ENCODE results near the gene HOXB3. TPM values are rescaled to one million over a fixed set of nuclear protein-coding genes. Genes with fewer than 3 reads are reported as not detected.

HOXB3 gene
- total RNA-seq, 2 experiments from 2014 or later: 11.9 to 12.9 TPM

DNA sequence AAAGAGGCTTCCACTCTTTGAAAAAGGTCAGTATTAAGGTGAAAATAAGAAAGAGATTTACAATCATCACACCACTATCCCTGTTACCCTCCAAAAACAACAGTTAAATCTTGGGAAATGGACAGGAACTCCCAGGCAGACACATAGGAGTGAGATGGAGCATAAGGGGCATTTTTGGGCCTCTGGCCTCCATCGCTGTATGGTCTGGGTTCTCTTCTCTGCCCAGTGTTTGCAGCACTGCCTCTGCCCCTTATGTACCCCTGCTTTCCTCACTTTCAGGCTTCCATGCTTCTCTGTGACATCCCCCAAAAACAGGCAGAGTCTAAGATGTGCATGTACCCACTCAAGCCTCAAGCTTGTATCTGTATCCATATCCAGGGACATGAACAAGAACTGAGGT is 44.5 kb downstream of the HOXB3 start:
- peak overlapping the region; percentile 88 for H3K4me3 Mint-ChIP-seq
- CTCF ChIA-PET: interaction anchor here (1.6 kb wide), 1 partner anchor 48 kb away, joined by 4 read pairs; the partner anchor contains the start of gene HOXB5
- H3K36me3 Mint-ChIP-seq: peaks cover 15% of the 10 kb centered on the region
- H3K27me3 Mint-ChIP-seq: peaks cover 18% of the 10 kb centered on the region
- H3K4me1 Mint-ChIP-seq: peaks cover 42% of the 10 kb centered on the region
- peak overlapping the region; percentile 93 for H3K27ac Mint-ChIP-seq
- no peaks in the 10 kb centered on the region for H3K9me3 Mint-ChIP-seq (ENCODE audit: low read depth)
- no peak for DNase-seq
- ATAC-seq: no peak

- no peak for DNase-seq
- Mint-ChIP-seq H3K4me3 (peak within 1 kb of the TSS; percentile 88), H3K4me1 (peaks cover 46% of the 10 kb centered on the region), H3K27ac (peak within 1 kb of the TSS; percentile 93), H3K9me3 (ENCODE audit: low read depth) (no peaks in the 10 kb centered on the region), H3K27me3 (peaks cover 18% of the 10 kb centered on the region), H3K36me3 (peaks cover 12% of the 10 kb centered on the region)
- CTCF ChIA-PET: no interaction called here
- no peak for ATAC-seq
Measured at GRCh38 chr17:48545022-48545375, 45.0 kb downstream of the HOXB3 start, which contains the start of gene HOXB2. Gene HOXB2 (minus strand): TSS chr17:48545109. CDS start chr17:48544911, 198 bp downstream.

DNA sequence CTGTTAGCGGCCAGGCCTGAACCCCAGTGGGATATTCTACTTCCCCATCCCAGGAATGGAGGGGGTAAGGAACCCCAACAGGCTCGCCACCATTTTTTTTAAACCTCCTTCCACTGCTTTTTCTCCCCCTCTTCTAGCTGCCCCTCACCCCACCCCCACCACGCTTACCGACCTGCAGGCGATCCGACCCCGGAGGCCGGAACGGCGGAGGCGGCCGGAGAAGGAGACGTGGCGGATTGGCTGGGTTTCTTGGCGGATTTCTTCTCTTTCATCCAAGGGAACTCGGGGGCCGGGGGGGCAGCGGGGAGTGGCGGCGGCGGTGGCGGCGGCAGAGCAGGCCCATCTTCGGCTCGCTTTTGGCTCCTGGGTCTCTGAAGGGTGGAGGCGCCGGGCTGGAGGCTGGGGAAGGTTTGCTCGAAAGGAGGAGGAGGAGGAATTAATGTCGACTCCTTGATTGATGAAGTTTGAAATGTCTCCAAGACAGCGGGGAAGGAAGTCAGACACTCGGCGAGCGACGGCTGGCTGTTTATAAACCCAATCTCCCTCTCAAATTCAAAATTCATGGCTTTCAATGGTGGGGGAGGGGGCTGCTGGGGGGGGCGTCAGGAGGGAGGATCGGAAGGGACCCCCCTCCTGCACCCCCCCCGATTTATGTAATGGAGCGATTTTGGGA is 45.6 kb downstream of the HOXB3 start:
- Mint-ChIP-seq H3K27me3 (peaks cover 18% of the 10 kb centered on the region), H3K9me3 (ENCODE audit: low read depth) (no peaks in the 10 kb centered on the region), H3K4me1 (peaks cover 46% of the 10 kb centered on the region), H3K27ac (peak overlapping the region; percentile 93), H3K36me3 (peaks cover 10% of the 10 kb centered on the region), H3K4me3 (peak overlapping the region; percentile 88)
- DNase-seq: peak; percentile 61
- CTCF ChIA-PET: interaction anchor here (1.1 to 2.4 kb wide), 3 partner anchors 49 to 209 kb away, joined by 3 to 14 read pairs (median 4); partner anchors contain the start of gene HOXB5
- ATAC-seq: no peak

DNA sequence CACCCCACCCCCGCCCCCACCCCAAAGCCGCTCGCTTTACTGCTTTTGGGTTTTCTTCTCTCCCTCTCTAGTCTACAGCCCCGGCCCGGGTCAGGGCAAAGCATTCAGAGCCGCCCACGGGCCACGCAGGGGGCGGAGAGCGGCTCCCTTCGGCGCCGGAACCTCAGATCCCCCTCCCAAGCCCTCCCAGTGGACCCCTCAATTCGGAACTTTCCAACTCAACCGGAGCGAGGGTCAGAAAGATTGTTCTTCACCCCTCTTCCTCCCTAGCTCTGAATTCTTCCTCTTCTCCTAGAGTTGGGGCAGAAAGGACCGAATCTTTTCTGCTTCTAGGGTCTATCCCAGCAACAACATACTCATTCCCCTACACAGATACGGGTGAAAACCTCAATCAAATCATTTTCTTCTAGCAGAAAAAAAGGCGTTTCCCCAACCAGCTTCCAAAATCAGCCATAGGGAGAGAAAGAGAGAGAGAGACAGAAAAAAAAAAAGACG is 46.1 kb downstream of the HOXB3 start:
- H3K27ac Mint-ChIP-seq: peak overlapping the region; percentile 93
- ATAC-seq (peak; percentile 37), DNase-seq (peak; percentile 52)
- H3K4me1 Mint-ChIP-seq: peaks cover 46% of the 10 kb centered on the region
- H3K9me3 Mint-ChIP-seq (ENCODE audit: low read depth): no peaks in the 10 kb centered on the region
- H3K4me3 Mint-ChIP-seq: peak overlapping the region; percentile 88
- CTCF ChIA-PET: interaction anchor here (1.0 to 2.4 kb wide), 4 partner anchors 49 to 208 kb away, joined by 3 to 14 read pairs (median 4); partner anchors contain the start of gene HOXB5
- peaks cover 18% of the 10 kb centered on the region for H3K27me3 Mint-ChIP-seq
- peaks cover 9% of the 10 kb centered on the region for H3K36me3 Mint-ChIP-seq

- Mint-ChIP-seq H3K36me3 (peaks cover 9% of the 10 kb centered on the region), H3K4me3 (peak overlapping the region; percentile 88), H3K4me1 (peaks cover 43% of the 10 kb centered on the region), H3K27ac (peak overlapping the region; percentile 95), H3K9me3 (ENCODE audit: low read depth) (no peaks in the 10 kb centered on the region), H3K27me3 (peaks cover 18% of the 10 kb centered on the region)
- DNase-seq (peak; percentile 79), ATAC-seq (peak; percentile 74)
- CTCF ChIA-PET: interaction anchor here (0.9 to 2.4 kb wide), 5 partner anchors 32 to 208 kb away, joined by 3 to 14 read pairs (median 3); partner anchors contain the start of gene HOXB5
Measured at GRCh38 chr17:48543107-48543853, 46.8 kb downstream of the HOXB3 start.

GRCh38 chr17:48542698-48543106 is 47.3 kb downstream of the HOXB3 start:
- peaks cover 37% of the 10 kb centered on the region for H3K4me1 Mint-ChIP-seq
- H3K27me3 Mint-ChIP-seq: peaks cover 18% of the 10 kb centered on the region
- no peaks in the 10 kb centered on the region for H3K9me3 Mint-ChIP-seq (ENCODE audit: low read depth)
- DNase-seq (no peak), ATAC-seq (no peak)
- peaks cover 9% of the 10 kb centered on the region for H3K36me3 Mint-ChIP-seq
- peak overlapping the region; percentile 88 for H3K4me3 Mint-ChIP-seq
- peak overlapping the region; percentile 95 for H3K27ac Mint-ChIP-seq
- CTCF ChIA-PET: interaction anchor here (0.9 to 2.4 kb wide), 2 partner anchors 31 to 50 kb away, joined by 3 to 14 read pairs; no protein-coding TSS in a partner anchor

- Mint-ChIP-seq H3K9me3 (ENCODE audit: low read depth) (no peaks in the 10 kb centered on the region), H3K36me3 (peaks cover 9% of the 10 kb centered on the region), H3K27me3 (peaks cover 22% of the 10 kb centered on the region), H3K4me1 (peaks cover 32% of the 10 kb centered on the region), H3K4me3 (peak overlapping the region; percentile 88), H3K27ac (peak overlapping the region; percentile 96)
- ATAC-seq (no peak), DNase-seq (peak; percentile 45)
- CTCF ChIA-PET: interaction anchor here (0.9 to 2.4 kb wide), 5 partner anchors 36 to 343 kb away, joined by 3 to 14 read pairs (median 3); no protein-coding TSS in a partner anchor
Measured at GRCh38 chr17:48542114-48542656, 47.9 kb downstream of the HOXB3 start.

DNA sequence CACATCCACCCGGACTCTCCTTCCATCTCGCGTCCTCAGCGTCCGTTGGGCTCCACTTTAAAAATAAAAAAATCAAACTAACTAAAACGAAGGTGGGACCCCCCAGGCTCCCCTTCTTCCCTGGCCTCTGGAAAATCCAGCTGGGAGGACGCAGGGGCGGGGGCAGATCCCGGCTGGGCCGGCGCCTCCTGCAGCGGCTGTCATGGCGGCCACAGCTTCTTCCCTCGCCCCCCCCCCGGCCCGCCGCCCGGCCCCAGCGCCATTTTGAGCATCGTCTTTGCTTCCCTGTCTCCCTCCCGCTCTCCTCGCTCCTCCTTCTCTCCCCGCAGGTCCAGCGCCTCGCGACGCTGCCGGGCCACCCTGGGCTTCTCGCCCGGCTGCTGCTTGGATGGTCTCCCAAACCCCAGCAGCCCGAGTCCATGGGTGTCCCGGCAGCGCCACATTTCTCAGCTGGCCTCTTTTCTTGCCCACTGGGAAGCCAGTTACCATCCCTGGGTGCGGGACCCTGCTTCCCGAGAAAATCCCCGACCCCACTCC is 48.4 kb downstream of the HOXB3 start:
- H3K4me3 Mint-ChIP-seq: peak overlapping the region; percentile 88
- H3K27ac Mint-ChIP-seq: peak overlapping the region; percentile 96
- ATAC-seq (peak; percentile 32), DNase-seq (peak; percentile 56)
- H3K9me3 Mint-ChIP-seq (ENCODE audit: low read depth): no peaks in the 10 kb centered on the region
- CTCF ChIA-PET: interaction anchor here (0.6 to 1.3 kb wide), 5 partner anchors 36 to 343 kb away, joined by 3 to 9 read pairs (median 3); no protein-coding TSS in a partner anchor
- H3K4me1 Mint-ChIP-seq: peaks cover 29% of the 10 kb centered on the region
- peaks cover 23% of the 10 kb centered on the region for H3K27me3 Mint-ChIP-seq
- H3K36me3 Mint-ChIP-seq: peaks cover 9% of the 10 kb centered on the region

DNA sequence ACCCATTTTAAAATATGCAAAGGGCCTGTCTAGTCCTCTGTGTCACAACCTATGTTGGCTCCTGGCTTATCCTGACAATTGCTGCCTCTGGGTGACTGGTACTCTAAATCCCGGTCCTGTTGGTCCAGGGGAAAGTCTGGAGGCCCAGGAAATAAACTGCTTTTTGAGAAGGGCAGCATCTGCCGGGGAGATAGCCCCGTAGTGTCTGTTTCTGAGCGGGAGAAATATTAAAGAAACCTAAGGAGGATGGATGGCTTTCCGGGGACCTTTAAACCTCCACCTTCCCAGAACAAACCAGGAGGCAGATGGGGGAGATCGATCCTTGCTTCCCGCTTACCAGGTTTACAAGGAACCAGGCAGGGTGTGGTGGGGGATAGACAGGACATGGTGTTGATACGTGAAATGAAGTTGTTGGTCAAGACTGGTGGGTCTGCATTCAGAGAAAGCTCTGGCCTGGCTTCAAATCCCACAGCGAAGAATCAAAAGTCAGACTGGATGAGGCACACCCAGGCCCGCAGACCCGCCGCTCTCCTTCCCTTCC is 48.9 kb downstream of the HOXB3 start:
- ATAC-seq (peak; percentile 11), DNase-seq (no peak)
- peaks cover 9% of the 10 kb centered on the region for H3K36me3 Mint-ChIP-seq
- CTCF ChIA-PET: interaction anchor here (0.6 to 1.5 kb wide), 5 partner anchors 35 to 190 kb away, joined by 3 to 9 read pairs (median 3); no protein-coding TSS in a partner anchor
- H3K4me3 Mint-ChIP-seq: peak overlapping the region; percentile 88
- no peaks in the 10 kb centered on the region for H3K9me3 Mint-ChIP-seq (ENCODE audit: low read depth)
- peaks cover 24% of the 10 kb centered on the region for H3K4me1 Mint-ChIP-seq
- peaks cover 23% of the 10 kb centered on the region for H3K27me3 Mint-ChIP-seq
- H3K27ac Mint-ChIP-seq: peak overlapping the region; percentile 96

DNA sequence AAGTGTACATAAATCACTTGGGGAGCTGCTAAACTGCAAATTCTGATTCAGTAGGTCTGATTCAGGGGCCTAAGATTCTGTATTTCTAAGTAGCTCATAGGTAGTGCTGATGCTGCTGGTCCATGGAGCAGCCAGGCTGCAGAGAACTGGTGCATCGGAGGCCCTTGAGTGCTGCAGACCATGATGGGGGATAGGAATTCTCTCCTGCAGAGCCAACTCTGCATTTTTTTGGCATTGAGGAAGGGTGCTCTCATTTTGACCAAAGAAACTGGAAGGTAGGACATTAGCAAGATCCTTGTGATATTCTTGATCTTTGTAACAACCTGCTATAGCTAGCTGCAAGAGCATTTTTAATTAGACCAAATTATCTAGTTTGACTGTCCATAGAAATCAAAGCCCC is 49.8 kb downstream of the HOXB3 start:
- no peak overlapping the region for H3K27ac Mint-ChIP-seq
- ATAC-seq (no peak), DNase-seq (no peak)
- H3K4me3 Mint-ChIP-seq: no peak overlapping the region
- H3K4me1 Mint-ChIP-seq: peaks cover 19% of the 10 kb centered on the region
- CTCF ChIA-PET: interaction anchor here (0.9 to 1.5 kb wide), 2 partner anchors 27 to 48 kb away, joined by 5 to 9 read pairs; no protein-coding TSS in a partner anchor
- peaks cover 9% of the 10 kb centered on the region for H3K36me3 Mint-ChIP-seq
- no peaks in the 10 kb centered on the region for H3K9me3 Mint-ChIP-seq (ENCODE audit: low read depth)
- H3K27me3 Mint-ChIP-seq: peaks cover 19% of the 10 kb centered on the region

DNA sequence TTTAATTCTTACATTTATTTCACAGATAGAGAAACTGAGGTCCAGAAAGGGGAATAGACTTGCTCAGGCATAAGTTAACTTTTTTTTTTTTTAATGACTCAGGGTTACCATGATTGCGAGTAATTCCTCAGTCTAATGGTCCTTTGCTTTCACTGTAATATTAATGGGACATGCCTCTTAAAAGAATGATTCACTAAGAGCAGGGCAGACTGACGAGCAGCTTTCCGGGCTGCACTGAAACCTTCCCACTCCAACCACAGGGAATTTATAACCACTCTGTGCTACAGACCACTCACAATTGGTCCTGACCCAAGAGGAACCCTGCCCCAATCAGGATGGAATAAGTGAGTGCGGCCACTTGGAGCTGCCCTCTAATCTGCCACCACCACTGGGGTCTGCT is 50.9 kb downstream of the HOXB3 start:
- H3K27me3 Mint-ChIP-seq: peaks cover 22% of the 10 kb centered on the region
- ATAC-seq (no peak), DNase-seq (no peak)
- no peaks in the 10 kb centered on the region for H3K9me3 Mint-ChIP-seq (ENCODE audit: low read depth)
- H3K36me3 Mint-ChIP-seq: peaks cover 9% of the 10 kb centered on the region
- no peak overlapping the region for H3K27ac Mint-ChIP-seq
- CTCF ChIA-PET: interaction anchor here (0.7 kb wide), 1 partner anchor 28 kb away, joined by 4 read pairs; no protein-coding TSS in a partner anchor
- no peak overlapping the region for H3K4me3 Mint-ChIP-seq
- H3K4me1 Mint-ChIP-seq: peaks cover 16% of the 10 kb centered on the region

GRCh38 chr17:48537316-48537715 is 52.7 kb downstream of the HOXB3 start:
- Mint-ChIP-seq H3K27ac (no peak overlapping the region), H3K27me3 (peaks cover 19% of the 10 kb centered on the region), H3K9me3 (ENCODE audit: low read depth) (no peaks in the 10 kb centered on the region), H3K4me1 (peaks cover 12% of the 10 kb centered on the region), H3K36me3 (peaks cover 4% of the 10 kb centered on the region), H3K4me3 (no peak overlapping the region)
- CTCF ChIA-PET: no interaction called here
- ATAC-seq (no peak), DNase-seq (no peak)
